Fibroblast of pulmonary artery (primary cell): ENCODE results near the gene CIC.
A peak's percentile ranks its signal among the peaks of the same experiment; 100 is the strongest.

Source experiments
- DNase-seq: peaks from one replicate; pipeline ENCODE4 v3.0.0-alpha.2; 2010; ENCODE audit warnings: low read depth
- H3K4me3 ChIP-seq: replicated peaks from 2 replicates; pipeline ENCODE4 v1.5.1; 2011; ENCODE audit warnings: low read depth, mild to moderate bottlenecking, control low read depth, low read length, moderate library complexity
- CTCF ChIP-seq: IDR thresholded peaks from 2 replicates; pipeline ENCODE4 v1.5.1; 2011; ENCODE audit warnings: mild to moderate bottlenecking, control low read depth, low read length, inconsistent platforms; ENCODE audit errors: missing control alignments

Gene CIC

GRCh38 chr19:42292963-42293362 is 23.9 kb downstream of the CIC start:
- DNase-seq = no peak
- no peak overlapping the region for H3K4me3 ChIP-seq
- no peak for TF ChIP-seq CTCF

- no peak for DNase-seq
- peak; percentile 2 for TF ChIP-seq CTCF
- H3K4me3 ChIP-seq = no peak overlapping the region
Observed at GRCh38 chr19:42293540-42293939, 24.5 kb downstream of the CIC start.

GRCh38 chr19:42293948-42294347 is 24.9 kb downstream of the CIC start:
- TF ChIP-seq CTCF = no peak
- DNase-seq = no peak
- H3K4me3 ChIP-seq = no peak overlapping the region

- H3K4me3 ChIP-seq = no peak overlapping the region
- DNase-seq = no peak
- TF ChIP-seq CTCF = no peak
Observed at GRCh38 chr19:42294471-42295137, 25.6 kb downstream of the CIC start.

GRCh38 chr19:42295342-42295741 is 26.3 kb downstream of the CIC start:
- no peak overlapping the region for H3K4me3 ChIP-seq
- no peak for DNase-seq
- TF ChIP-seq CTCF = no peak

- H3K4me3 ChIP-seq = no peak overlapping the region
- TF ChIP-seq CTCF = peak; percentile 95
- DNase-seq = peak; percentile 66
Observed at GRCh38 chr19:42295831-42296525, 26.9 kb downstream of the CIC start.

GRCh38 chr19:42297039-42297438 is 28.0 kb downstream of the CIC start:
- TF ChIP-seq CTCF = no peak
- no peak overlapping the region for H3K4me3 ChIP-seq

More at GRCh38 chr19:42297039-42297438, 28.0 kb downstream of the CIC start:
- no peak for DNase-seq
